Measurements from ENCODE around the gene RALGAPA1.

GRCh38 chr14:35786856-35787255, 22.2 kb downstream of the RALGAPA1 start:
- TF ChIP-seq POLR2AphosphoS5 (IDR thresholded peaks at IDR 0.05), result no peak
- TF ChIP-seq EP300 (IDR thresholded peaks at IDR 0.05), result no peak
- TF ChIP-seq CTCF (IDR thresholded peaks at IDR 0.05), result no peak

Measured in sigmoid colon (tissue), 4 donors.